Hindlimb muscle (tissue), 1 donor: ENCODE results near the gene PHF14. TPM values are rescaled to one million over a fixed set of nuclear protein-coding genes. Genes with fewer than 3 reads are reported as not detected.
A peak's percentile ranks its signal among the peaks of the same experiment; 100 is the strongest.

Source experiments
- DNase-seq: peaks from one replicate; pipeline ENCODE4 v3.0.0-alpha.2; 2013
- polyA plus RNA-seq: library from polyadenylated mRNA; unstranded; fragments of 120-200 nt; gene quantifications from one replicate; pipeline ENCODE4 v1.2.1, GENCODE V29; 2013; ENCODE audit not compliant: insufficient read length

The PHF14 gene
- polyA plus RNA-seq, 1 donor: 29.7 TPM

GRCh38 chr7:11210374-11210773 is 236.7 kb downstream of the PHF14 start:
- no peak for DNase-seq

GRCh38 chr7:11212080-11212711 is 238.5 kb downstream of the PHF14 start:
- DNase-seq: peak; percentile 63

GRCh38 chr7:11212816-11213215 is 239.1 kb downstream of the PHF14 start:
- no peak for DNase-seq

DNA sequence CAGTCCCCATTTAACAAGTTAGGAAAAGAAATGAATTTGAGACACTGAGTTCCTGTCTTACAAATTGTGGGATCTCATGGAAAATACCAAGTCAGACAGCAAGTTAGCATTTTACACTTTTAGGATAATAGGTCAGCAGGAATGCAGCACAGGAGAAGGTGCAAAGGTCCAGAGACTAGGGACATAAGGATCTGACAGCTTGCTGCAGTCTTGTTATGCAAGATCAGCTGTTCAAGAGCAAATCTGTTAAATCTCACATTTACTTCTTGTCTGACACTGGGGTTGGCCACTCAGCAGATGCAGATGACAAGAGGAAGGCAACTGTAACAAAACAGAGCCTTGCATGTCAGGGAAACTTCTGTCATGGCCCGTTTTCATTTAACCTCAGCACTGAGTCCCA is 239.6 kb downstream of the PHF14 start:
- no peak for DNase-seq

- DNase-seq: no peak
These were observed 242.6 kb downstream of the PHF14 start for GRCh38 chr7:11216276-11216675.

GRCh38 chr7:11217848-11218565 is 244.3 kb downstream of the PHF14 start:
- DNase-seq: no peak
